Measurements from ENCODE around the gene GNG13.
"Not testable (repeated sequence)": the region's sequence is repeated elsewhere in the genome, so short reads cannot be mapped to it uniquely, and the experiment has no call there.

The GNG13 gene

DNA sequence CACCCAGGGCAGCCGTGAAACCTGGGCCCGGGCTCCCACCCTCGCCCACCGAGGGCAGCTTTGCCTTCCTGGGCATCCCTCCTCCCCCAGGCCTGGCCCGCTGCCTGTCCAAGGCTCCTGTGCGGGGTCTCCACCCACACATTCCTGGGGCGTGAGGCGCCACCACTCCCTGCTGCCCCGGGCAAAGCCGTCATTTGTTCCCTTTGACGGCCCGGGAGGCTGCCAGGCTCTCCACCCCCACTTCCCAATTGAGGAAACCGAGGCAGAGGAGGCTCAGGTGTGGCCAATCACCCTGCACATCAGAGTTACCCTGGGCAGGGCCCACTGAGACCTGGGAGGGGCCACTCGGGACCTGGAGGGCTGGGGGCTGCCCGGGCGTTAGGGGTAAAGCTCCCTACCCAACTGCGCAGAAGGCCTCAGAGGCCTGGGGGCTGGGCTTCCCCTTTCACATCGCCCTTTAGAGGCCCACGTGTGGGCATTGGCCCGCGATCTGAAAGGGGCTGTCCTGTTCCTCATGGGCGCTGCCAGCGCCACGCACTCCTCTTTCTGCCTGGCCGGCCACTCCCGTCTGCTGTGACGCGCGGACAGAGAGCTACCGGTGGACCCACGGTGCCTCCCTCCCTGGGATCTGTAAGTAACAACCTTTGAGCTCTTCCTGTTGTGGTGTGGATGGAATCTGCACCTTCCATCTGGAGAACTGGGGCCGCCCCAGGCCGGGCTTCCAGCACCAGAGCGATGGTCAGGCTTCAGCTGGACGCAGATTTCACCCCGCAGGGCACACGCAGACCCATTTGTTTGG, 39.8 kb downstream of the GNG13 start, which contains the start of gene MSLN:
Gene MSLN (plus strand): TSS at position 190 of the 799 bp plus-strand sequence. CDS start 1,947 bp downstream, outside the sequence.
- no peak for DNase-seq

DNA sequence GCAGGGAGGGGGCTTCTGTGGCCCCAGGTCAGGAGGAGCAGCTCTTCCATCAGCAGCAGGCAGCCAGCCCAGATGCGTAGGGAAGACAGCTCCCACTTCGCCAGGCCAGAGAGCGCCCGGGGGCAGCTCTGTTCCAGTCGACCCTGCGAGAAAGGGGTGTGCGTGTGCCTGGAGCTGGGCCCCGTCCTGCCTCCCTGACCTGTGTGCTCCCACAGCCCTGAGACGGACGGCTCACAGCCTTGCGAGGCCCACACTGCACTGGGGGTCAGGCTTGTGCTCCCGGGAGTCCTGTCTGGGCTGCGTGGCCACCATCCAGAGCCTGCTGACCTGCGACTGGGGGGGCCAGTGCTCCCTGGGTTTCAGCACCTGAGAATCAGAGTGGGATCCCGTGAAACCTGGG, 40.5 kb downstream of the GNG13 start:
- no peak for DNase-seq

DNA sequence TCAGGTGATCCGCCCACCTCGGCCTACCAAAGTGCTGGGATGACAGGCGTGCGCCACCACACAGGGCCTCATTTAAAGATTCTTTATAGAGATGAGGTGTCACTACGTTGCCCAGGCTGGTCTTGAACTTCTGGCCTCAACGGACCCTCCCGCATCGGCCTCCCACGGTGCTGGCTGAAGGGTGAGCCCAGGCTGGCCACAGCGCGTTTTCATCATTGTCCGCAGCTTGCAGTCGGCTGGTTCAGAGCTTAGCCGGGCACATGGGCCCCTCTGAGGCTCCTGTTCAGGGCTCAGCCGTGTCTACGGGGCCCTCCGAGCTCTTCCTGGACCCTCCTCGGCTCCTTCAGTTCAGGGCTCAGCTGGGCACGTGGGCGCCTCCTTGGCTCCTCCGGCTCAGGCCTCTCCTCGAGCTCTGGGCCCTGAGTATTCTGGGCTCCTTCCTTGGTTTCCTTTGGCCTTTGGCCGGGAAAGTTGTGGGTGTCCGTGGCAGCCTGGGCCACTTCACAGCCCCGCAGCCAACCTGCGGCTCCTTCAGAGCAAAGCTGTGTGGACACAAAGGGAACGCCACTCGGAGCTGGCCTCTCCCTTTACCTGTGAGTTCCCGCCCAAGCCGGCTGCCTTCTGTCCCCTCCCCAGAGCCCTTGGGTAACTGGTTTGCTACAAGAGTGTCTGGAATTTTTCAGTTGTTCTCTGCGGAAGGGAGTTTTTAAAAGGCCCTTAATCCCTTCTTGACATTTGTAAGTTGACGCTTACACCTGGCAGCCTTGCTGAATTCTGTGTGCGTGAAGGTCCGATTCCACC, 41.2 kb downstream of the GNG13 start:
- DNase-seq: no peak

- no peak for DNase-seq
Measured at GRCh38 chr16:756428-756827, 44.1 kb downstream of the GNG13 start.

GRCh38 chr16:754656-755055, 45.9 kb downstream of the GNG13 start:
- no peak for DNase-seq

GRCh38 chr16:754121-754607, 46.4 kb downstream of the GNG13 start:
- not testable (repeated sequence) for DNase-seq

DNA sequence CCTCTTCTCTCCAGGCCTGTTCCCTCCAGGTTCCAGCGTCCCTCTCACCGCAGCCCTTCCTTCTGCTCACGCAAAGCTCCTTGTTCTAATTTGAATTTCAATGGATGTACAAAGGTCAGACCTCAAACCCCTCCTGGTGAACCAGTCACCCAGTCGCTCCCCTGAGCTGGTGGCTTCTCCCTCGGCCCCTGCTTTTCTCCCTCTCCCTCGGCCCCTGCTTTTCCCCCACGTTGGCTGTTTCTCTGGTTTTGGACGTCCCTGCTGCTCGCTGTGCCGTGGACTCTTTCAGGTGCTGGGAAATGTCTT, 48.6 kb downstream of the GNG13 start:
- no peak for DNase-seq

DNA sequence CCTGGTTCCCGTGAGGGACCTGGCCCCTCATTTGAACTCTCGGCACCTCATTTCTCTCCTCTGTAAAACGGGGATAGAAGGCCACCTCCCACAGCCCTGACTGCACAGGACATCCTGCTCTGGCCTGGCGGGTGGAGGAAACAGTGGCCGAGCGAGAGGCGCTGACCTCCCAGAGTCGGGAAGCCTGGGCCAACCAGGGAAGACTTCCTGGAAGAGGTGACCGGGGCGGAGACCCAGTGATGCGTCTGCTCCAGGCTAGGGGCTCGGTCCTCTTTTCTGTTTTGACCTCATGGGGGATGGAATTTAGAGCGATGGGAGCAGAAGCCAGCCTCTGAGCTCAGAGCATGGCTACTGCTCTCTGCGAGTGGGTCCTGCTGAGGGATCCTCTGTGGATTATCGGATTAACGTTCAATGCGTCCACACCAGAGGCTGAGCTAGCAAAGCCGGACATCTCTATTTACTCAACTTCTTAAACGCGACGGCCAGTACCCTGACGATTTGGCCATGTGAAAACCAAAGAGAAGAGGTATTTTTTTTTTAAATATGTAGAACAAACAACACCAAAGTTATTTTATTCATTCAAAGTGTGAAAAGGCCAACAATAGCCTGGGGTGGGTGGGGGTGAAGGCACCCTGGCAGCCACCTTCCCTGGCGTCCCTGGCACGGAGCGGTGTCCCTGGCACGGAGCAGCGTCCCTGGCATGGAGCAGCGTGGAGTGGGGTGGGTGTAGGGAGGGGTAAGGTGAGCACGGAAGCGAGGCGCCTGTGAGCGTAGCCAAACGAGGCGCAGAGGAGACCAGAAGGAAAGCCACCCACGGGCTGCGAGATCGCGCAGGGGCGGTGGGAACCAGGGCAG, 49.2 kb downstream of the GNG13 start:
- DNase-seq: no peak

DNA sequence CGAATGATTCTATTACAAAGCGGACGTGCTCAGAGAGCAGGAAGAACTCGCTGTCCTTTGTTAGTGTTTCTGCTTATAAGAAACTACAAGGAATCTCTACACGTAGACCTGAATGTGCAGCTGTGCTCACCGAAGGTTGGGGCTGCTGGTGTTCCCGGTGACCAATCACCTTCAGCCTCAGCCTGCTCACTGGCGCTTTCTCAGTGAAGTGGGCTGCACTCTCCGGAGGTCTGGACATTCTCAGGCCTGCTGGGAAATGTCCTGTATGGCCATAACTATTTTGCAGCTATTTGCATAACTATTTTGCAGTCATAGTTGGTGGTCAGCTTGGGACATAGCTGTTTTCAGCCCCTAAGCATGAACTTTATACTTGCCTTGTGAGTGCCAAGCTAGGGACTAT, 50.0 kb downstream of the GNG13 start:
- DNase-seq: no peak

GRCh38 chr16:749010-749409, 51.5 kb downstream of the GNG13 start:
- peak; percentile 73 for DNase-seq
